GM12873 (cell line): ENCODE results near the gene LRRFIP1.

Experiments used
- TF ChIP-seq, protein P1 (sequence below): IDR thresholded peaks from 2 replicates; pipeline ENCODE4 v1.5.1; 2012; ENCODE audit warnings: low read depth, mild to moderate bottlenecking, moderate library complexity, low read length, control low read depth; ENCODE audit not compliant: insufficient read depth; ENCODE audit errors: missing control alignments

The LRRFIP1 gene

DNA sequence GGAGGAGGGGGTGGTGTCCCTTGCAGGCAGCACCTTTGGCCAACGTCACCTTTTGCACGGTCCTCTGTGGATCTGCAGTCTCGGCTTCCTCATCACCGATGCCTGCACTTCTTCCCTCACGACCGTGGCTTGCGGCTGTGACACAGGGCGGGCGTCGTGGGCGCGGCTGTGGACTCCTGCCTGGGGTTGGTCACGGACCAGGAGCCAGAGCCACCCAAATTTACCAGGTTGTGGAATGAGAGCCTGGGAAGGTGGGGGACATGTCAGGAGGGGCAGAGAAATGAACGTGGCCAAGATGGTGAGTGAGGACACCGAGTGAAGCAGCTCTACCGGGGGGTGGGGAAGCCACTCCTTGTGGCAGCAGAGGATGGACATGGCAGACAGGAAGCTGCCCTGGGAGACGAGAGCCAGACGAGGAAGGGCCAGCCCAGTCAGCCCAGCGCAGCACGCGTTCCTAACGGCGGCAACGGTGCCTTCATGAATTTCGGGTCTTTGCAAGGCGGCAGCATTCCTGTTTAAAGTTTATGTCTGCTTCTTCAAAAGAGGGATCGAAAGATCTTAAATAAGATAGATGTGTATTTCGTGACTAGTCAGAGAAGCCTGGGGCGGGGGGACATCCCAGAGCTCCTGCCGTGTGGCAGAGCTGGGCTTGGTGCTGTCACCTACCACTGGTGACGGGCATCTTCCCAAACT, 84.2 kb downstream of the LRRFIP1 start:
- TF ChIP-seq, protein P1, sequence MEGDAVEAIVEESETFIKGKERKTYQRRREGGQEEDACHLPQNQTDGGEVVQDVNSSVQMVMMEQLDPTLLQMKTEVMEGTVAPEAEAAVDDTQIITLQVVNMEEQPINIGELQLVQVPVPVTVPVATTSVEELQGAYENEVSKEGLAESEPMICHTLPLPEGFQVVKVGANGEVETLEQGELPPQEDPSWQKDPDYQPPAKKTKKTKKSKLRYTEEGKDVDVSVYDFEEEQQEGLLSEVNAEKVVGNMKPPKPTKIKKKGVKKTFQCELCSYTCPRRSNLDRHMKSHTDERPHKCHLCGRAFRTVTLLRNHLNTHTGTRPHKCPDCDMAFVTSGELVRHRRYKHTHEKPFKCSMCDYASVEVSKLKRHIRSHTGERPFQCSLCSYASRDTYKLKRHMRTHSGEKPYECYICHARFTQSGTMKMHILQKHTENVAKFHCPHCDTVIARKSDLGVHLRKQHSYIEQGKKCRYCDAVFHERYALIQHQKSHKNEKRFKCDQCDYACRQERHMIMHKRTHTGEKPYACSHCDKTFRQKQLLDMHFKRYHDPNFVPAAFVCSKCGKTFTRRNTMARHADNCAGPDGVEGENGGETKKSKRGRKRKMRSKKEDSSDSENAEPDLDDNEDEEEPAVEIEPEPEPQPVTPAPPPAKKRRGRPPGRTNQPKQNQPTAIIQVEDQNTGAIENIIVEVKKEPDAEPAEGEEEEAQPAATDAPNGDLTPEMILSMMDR = no peak

DNA sequence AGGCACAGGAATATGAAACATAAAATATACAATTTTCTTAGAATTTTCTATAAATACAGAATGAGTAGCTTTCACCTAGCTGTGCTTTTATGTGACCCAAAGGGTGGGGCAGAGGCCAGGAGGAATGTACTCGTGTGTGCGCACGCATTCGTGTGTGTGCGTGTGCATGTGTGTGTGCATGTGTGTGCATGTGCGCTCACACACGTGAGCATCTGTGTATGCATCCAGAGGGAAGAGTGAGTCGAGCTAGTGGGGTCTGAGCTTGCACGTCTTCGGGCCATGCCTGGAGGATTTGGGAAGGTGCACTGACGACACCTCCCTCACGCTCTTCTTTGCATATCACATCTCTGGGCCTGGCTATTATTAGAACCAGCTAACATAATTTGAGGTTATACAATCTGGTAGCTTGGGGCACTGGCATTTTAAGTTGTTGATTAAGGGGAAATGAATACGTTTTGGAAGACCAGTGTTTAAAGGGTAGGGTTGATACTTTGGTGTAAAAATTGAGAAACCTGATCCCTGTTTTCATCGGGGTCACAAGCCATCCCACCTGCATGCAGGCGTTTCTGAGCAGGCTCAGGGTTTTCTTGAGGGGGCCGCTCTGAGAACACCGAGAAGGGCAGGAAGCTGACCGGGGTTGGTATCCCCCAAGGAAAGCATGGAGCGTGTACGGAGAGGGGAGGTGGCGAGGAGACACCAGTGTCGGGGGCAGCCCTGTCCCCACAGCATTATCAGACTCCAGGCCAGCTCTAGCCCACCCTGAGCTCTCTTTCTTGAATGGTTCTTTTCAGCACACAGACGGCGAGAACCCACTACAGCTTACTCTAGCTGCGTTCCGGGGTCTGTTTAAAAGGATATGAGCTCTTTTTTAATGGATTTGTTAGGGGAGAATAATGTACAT, 85.3 kb downstream of the LRRFIP1 start:
- TF ChIP-seq, protein P1 = no peak

DNA sequence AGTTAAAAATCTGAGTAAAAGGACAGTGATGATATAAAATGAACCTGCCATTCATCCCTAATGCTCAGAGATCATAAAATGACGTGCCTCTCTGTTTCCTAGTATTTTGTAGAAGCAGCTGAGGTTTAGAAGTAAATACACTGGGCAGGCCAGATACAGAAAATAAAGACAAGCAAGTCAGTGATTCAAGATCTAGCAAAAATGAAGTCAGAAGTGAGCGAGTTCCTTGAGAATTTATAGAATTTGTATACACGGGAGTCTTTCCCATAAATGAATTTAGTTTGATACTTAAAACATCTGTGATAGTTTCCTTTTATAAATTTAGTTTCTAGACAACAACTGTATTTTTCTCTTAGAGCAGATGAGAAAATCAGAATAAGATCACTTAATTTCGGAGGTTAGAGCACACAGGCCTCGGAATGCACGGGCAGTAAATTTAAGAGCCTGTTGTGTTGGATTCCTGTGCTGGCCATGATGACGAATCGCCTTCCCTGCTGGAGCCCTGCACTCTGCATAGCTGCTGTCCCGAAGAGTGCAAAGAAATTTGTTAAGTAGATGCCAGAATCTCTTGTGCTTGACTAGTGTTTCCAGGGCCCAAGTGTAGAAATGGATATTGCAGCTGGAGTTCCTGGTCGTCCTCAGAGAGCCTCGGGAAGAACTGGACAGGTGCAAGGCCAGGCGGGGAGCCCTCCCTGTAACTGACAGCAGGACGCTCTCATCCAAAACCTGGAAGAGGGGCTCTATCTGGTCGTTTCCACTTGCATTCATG, 87.5 kb downstream of the LRRFIP1 start:
- TF ChIP-seq, protein P1 = no peak

DNA sequence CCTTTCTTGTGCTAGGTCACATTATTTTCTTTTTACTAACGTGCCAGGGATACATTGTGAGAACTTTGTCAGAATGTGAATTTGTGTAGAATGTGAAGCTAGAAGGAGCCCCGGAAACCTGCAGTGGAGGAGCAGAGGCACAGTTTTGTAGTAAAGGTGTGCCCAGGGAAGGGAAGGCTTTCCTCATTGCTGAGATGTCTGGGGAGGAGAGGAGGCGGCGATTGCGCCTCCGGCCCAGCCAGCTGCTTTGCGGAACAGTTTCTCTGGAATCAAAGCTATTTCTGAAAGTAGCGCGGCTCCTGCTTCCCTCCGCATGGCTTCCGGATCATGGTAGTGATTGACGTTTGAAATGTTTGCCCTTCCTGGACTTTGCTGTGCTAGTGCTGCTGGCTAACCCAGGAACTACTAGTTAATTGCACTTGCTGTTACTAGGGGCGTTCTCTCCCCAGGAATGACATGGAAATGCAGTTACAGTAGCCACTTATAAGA, 88.1 kb downstream of the LRRFIP1 start:
- TF ChIP-seq, protein P1 = no peak

DNA sequence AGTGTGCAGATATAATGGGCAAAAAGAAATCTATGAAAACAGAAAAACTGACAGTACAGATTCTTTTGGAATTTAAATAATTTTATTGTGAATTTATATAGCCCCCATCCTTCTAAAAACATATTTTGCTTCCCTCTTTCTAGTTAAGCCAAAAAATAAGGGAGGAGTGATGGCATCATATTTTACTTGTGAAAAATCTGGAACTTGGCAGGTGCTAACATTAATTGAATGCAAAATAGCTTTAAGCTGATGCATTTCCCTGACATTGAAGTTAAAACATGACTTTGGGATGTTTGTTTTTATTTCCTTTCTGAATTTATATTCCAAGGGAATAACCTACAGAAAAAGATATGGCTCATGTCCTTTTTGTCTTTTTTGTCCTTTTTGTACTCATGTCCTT, 88.6 kb downstream of the LRRFIP1 start:
- TF ChIP-seq, protein P1 = no peak

DNA sequence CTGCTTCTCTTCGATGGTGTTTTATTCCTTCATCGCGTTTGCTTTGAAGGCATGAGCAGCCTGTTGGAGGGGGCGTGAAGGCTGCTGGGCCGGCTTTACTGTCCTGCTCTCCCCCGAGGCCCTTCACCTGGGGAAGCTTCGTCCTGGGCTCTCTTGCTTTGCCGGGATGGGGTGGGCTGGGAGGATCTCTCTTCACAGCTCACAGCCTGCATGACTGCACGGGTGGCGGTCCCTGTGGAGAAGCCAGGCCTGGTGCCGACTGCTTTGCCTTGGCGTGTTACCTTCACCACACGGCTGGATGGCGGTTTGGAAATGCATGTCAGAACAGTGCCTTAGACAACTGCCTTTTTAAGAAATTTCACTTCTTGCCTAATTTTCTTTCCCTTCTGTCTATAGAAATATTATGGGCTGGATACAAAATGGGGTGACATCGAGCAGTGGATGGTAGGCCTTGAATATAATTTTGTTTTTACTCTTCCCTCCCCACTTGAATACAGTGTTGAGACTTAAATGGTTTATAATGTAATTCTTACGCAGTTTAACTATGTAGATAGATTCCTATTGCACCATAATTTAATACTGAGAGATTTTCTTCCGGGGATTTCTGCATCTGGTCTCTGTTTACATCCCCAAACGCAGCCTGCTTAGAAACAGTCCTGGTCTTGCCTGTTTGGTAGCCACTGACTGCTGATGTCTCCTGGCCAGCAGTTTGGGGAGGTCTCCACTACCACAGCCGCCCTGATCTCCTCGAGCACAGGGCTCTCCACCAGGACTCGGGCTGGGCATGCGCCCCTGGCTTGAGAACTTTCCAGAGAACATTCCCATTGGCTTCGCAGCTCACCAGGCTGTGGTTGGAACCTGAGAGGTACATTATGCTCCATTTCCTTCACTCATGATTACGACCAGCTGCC, 90.2 kb downstream of the LRRFIP1 start:
- TF ChIP-seq, protein P1 = no peak
